ENCODE results near the gene SDK1.

SDK1 gene, protein sequence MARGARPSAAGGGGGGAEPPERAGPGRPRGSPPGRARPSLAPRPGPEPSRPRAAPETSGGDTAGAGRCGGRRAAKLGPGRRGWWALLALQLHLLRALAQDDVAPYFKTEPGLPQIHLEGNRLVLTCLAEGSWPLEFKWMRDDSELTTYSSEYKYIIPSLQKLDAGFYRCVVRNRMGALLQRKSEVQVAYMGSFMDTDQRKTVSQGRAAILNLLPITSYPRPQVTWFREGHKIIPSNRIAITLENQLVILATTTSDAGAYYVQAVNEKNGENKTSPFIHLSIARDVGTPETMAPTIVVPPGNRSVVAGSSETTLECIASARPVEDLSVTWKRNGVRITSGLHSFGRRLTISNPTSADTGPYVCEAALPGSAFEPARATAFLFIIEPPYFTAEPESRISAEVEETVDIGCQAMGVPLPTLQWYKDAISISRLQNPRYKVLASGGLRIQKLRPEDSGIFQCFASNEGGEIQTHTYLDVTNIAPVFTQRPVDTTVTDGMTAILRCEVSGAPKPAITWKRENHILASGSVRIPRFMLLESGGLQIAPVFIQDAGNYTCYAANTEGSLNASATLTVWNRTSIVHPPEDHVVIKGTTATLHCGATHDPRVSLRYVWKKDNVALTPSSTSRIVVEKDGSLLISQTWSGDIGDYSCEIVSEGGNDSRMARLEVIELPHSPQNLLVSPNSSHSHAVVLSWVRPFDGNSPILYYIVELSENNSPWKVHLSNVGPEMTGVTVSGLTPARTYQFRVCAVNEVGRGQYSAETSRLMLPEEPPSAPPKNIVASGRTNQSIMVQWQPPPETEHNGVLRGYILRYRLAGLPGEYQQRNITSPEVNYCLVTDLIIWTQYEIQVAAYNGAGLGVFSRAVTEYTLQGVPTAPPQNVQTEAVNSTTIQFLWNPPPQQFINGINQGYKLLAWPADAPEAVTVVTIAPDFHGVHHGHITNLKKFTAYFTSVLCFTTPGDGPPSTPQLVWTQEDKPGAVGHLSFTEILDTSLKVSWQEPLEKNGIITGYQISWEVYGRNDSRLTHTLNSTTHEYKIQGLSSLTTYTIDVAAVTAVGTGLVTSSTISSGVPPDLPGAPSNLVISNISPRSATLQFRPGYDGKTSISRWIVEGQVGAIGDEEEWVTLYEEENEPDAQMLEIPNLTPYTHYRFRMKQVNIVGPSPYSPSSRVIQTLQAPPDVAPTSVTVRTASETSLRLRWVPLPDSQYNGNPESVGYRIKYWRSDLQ (N-terminal part only)

DNA sequence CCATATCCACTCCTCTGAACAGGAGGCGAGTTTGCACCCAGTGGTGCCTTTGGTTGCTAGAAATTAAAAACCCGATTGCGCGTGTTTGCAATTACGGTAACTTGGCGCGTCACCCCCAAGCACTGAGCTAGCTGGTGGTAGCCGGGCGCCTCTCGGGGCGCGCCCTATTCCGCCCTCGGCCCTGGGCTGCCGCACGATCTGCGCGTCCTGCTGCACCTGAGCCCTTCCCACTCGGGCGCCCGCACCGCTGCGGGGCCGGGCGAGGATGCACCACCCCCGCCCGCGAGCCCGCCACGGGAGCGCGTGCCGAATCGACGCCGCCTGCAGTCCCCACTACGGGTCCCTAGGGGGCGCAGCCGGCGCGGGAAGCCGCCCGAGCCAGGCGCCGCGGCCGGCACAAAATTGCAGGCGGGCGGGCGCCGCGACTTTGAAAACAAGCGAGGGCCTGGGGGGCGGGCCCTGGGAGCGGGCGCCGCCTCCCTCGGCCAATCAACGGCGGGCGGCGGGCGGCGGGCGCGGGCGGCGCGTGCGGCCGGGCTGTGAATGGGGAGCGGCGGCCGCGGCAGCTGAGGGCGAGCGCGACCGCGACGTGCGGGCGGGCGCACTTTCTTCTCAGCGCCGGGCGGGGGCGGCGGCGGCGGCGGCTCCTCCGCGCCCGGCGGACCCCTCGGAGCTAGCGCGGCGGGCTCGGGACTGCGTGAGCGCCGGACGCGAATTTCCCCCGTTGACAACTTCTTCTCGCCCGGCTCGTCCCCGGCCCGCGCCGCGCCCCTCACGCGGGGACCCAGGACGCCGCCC lies at the start of gene SDK1:
Gene SDK1, plus strand, starts transcription at position 602 of the 798 bp plus-strand sequence. CDS start 335 bp downstream, outside the sequence.
- no peak within 1 kb of the TSS for H3K4me3 ChIP-seq (ENCODE audit: low read depth, low read length)
- TF ChIP-seq, protein P1, sequence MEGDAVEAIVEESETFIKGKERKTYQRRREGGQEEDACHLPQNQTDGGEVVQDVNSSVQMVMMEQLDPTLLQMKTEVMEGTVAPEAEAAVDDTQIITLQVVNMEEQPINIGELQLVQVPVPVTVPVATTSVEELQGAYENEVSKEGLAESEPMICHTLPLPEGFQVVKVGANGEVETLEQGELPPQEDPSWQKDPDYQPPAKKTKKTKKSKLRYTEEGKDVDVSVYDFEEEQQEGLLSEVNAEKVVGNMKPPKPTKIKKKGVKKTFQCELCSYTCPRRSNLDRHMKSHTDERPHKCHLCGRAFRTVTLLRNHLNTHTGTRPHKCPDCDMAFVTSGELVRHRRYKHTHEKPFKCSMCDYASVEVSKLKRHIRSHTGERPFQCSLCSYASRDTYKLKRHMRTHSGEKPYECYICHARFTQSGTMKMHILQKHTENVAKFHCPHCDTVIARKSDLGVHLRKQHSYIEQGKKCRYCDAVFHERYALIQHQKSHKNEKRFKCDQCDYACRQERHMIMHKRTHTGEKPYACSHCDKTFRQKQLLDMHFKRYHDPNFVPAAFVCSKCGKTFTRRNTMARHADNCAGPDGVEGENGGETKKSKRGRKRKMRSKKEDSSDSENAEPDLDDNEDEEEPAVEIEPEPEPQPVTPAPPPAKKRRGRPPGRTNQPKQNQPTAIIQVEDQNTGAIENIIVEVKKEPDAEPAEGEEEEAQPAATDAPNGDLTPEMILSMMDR (IDR thresholded peaks at IDR 0.05; ENCODE audit: low read depth, low read length), result peak; percentile 40

DNA sequence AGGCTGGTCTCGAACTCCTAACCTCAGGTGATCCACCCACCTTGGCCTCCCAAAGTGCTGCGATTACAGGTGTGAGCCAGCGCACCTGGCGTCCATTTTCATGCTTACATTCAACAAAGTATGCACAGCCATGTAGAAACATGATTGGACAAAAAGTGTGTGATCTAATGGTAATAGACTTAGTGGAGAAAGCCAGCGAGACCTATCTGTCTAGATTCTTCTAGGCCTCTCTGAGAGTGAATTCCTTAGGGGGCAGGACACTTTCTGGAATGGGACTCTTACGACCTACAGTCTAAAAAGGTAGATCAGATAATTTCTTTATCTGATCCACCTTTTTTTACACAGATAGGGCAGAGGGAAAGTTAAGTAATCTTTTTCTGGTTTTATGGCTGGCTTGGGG lies 46.3 kb upstream of the SDK1 start:
- TF ChIP-seq, protein P1 (IDR thresholded peaks at IDR 0.05; ENCODE audit: low read depth, low read length), result no peak

DNA sequence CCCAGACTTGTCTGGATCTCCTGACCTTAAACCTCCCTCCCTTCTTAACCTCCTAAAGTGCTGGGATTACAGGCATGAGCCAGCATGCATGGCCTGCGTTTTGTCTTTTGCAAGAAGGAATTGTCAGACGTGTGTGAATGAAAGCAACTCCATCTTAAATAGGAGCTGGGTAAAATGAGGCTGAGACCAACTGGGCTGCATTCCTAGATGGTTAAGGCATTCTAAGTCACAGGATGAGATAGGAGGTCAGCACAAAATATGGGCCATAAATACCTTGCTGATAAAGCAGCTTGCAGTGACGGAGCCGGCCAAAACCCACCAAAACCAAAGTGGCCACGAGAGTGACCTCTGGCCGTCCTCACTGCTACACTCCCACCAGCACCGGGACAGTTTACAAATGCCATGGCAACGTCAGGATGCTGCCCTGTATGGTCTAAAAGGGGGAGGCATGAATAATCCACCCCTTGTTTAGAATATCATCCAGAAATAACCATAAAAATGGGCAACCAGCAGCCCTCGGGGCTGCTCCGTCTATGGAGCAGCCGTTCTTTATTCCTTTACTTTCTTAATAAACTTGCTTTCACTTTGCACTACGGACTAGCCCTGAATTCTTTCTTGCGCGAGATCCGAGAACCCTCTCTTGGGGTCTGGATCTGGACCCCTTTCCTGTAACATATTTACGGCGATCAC lies 41.2 kb upstream of the SDK1 start:
- TF ChIP-seq, protein P1 (IDR thresholded peaks at IDR 0.05; ENCODE audit: low read depth, low read length), result no peak
- H3K4me3 ChIP-seq (ENCODE audit: low read depth, low read length), result peak overlapping the region; percentile 31

More for the DNA sequence above, 46.3 kb upstream of the SDK1 start:
- no peak overlapping the region for H3K4me3 ChIP-seq (ENCODE audit: low read depth, low read length)

DNA sequence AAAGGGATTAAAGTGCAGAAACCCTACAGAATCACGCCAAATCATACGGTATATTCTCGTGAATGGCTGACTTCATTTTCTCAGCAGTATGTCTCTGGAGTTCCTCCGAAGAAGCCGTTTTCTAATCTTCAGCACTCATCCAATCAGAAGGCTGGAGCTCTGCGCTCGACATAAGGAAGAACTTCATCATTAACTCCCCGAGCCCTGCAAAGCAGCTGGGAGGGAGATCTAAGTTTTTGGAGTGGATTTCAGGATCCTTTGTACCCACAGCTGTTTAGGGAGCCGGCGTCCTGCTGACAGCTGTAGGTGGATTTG lies 40.7 kb upstream of the SDK1 start:
- TF ChIP-seq, protein P1 (IDR thresholded peaks at IDR 0.05; ENCODE audit: low read depth, low read length), result no peak
- H3K4me3 ChIP-seq (ENCODE audit: low read depth, low read length), result peak overlapping the region; percentile 31

DNA sequence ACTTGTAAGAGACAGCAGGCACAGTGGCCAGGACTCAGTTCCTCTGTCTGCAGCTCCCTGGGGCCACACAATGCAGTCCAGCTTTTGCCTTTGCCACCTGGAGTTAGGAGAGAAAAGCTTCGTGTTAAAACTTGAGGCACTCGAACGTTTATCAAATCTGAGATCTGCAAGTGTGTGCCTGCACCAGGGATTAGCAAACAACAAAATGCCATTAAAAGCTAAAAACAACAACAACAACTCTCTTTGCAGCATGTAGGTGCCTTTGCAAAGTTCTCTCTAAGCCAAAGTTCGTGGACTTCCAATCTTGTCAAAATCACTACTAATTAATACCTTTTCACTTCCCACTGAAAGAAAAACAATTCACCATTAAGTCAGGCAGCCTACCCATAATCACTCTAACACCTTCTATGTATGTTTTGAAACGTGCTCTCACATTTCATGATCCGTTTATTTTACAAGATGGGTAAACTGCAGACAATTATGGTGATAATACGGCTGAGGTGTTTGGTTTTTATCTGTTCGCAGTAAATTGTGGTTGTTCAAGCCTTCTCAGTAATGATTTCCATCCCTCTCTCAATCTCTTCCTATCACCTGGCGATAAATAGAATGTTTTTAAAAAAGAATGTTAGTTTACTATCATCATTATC lies 36.2 kb upstream of the SDK1 start:
- no peak overlapping the region for H3K4me3 ChIP-seq (ENCODE audit: low read depth, low read length)
- TF ChIP-seq, protein P1 (IDR thresholded peaks at IDR 0.05; ENCODE audit: low read depth, low read length), result no peak

DNA sequence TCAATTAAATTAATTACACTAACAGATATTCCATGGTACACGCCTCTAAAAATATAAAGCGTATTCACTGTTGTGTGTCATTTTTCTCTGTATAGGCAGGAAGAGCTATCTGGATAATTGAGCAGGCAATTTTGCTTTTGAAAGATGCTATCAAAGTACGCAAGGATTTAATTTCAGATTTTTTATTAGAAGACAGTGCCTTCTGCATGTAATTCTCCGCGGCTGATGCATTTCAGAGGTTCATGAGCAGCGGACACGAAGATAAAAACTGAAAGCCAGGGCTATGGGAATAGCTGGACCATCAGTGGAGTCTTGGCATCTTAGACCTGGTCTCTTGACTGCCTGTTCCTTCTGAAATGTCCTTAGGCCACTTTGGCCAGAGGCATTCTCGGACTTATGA lies 35.7 kb upstream of the SDK1 start:
- TF ChIP-seq, protein P1 (IDR thresholded peaks at IDR 0.05; ENCODE audit: low read depth, low read length), result no peak
- no peak overlapping the region for H3K4me3 ChIP-seq (ENCODE audit: low read depth, low read length)

Measured in WI38 (cell line).